Uterus (tissue), 4 donors: Measurements from ENCODE around the gene C16orf86. TPM values are rescaled to one million over a fixed set of nuclear protein-coding genes. Genes with fewer than 3 reads are reported as not detected.
A peak's percentile ranks its signal among the peaks of the same experiment; 100 is the strongest.

Source experiments
- DNase-seq, 2 donors: peaks; one replicate each; pipeline ENCODE4 v3.0.0-alpha.2; 2019 to 2020
- H3K27ac ChIP-seq, 2 donors: fragments of 200-600 bp; sonication (generic); 1 replicate in 1 of 2; 2 replicates in 1 of 2; pipeline ENCODE4 v1.5.1; 2016 to 2018
- H3K27me3 ChIP-seq, 2 donors: fragments of 200-600 bp; sonication (generic); one replicate each; pipeline ENCODE4 v1.5.1; 2018 to 2019; ENCODE audit warnings: control low read depth in 1 of 2
- H3K36me3 ChIP-seq, 2 donors: fragments of 200-600 bp; sonication (generic); one replicate each; pipeline ENCODE4 v1.5.1; 2019; ENCODE audit warnings: control low read depth in 1 of 2
- H3K4me1 ChIP-seq, 2 donors: fragments of 200-600 bp; sonication (generic); one replicate each; pipeline ENCODE4 v1.5.1; 2018 to 2019; ENCODE audit warnings: control low read depth in 1 of 2
- H3K4me3 ChIP-seq, 2 donors: fragments of 200-600 bp; sonication (generic); 1 replicate in 1 of 2; 2 replicates in 1 of 2; pipeline ENCODE4 v1.5.1; 2018 to 2019; ENCODE audit warnings: mild to moderate bottlenecking in 1 of 2
- H3K9me3 ChIP-seq, 2 donors: fragments of 200-600 bp; sonication (generic); one replicate each; pipeline ENCODE4 v1.5.1; 2019; ENCODE audit warnings: control low read depth in 1 of 2
- CTCF ChIP-seq, 4 experiments: fragments of 200-600 bp in 2 of 4; fragments of 450-650 bp in 2 of 4; sonication (generic) in 2 of 4; IDR thresholded peaks; one replicate each; pipeline ENCODE4 v1.5.1; 2016 to 2019; ENCODE audit warnings: antibody characterized with exemption in 4 of 4, mild to moderate bottlenecking in 2 of 4, moderate library complexity in 1 of 4
- POLR2A ChIP-seq, 2 donors: fragments of 450-650 bp; IDR thresholded peaks; one replicate each; pipeline ENCODE4 v1.6.1; 2016; ENCODE audit warnings: antibody characterized with exemption in 2 of 2, mild to moderate bottlenecking in 1 of 2, moderate library complexity in 1 of 2
- intact Hi-C: fragments of 100-400 bp; cut with DNase I; formaldehyde crosslinking; loops from one replicate; pipeline ENCODE4 v1.15.1; 2023; ENCODE audit warnings: low total_unique reads
- total RNA-seq, 4 donors: library from RNA; depleted of rRNA in 3 of 4; stranded (reverse); fragments of >200 nt in 3 of 4; gene quantifications; one replicate each; pipeline versions ENCODE4 v1.1.0 to v1.2.4, GENCODE V29; 2014 to 2023
- donor health status: DM: yes; HTN: yes; CAD: no.

The C16orf86 gene
- total RNA-seq, 4 donors from 2014 or later = 5.3 to 8.6 (median 6.9) TPM; not detected in 1

GRCh38 chr16:67661101-67661761, 5.4 kb upstream of the C16orf86 start:
- H3K36me3 ChIP-seq = no peaks in the 10 kb centered on the region
- no peak for DNase-seq

GRCh38 chr16:67661886-67662652, 4.5 kb upstream of the C16orf86 start:
- intact Hi-C loops = no loop called here
- no peaks in the 10 kb centered on the region for H3K9me3 ChIP-seq
- no peak for DNase-seq
- H3K27ac ChIP-seq = no peak overlapping the region
- no peak overlapping the region for H3K4me3 ChIP-seq
- H3K36me3 ChIP-seq = no peaks in the 10 kb centered on the region
- TF ChIP-seq CTCF (IDR thresholded peaks at IDR 0.05) = no peak
- TF ChIP-seq POLR2A (IDR thresholded peaks at IDR 0.05) = no peak
- H3K4me1 ChIP-seq = peaks cover 4 to 18% of the 10 kb centered on the region in 2 donors
- H3K27me3 ChIP-seq = no peaks in the 10 kb centered on the region

More at GRCh38 chr16:67661101-67661761, 5.4 kb upstream of the C16orf86 start:
- H3K27ac ChIP-seq = peak overlapping the region; percentile 94
- no peaks in the 10 kb centered on the region for H3K27me3 ChIP-seq
- H3K4me1 ChIP-seq = peaks cover 4 to 18% of the 10 kb centered on the region in 2 donors
- H3K4me3 ChIP-seq = peak overlapping the region; percentile 64 to 94
- TF ChIP-seq CTCF (IDR thresholded peaks at IDR 0.05) = no peak
- TF ChIP-seq POLR2A (IDR thresholded peaks at IDR 0.05) = no peak
- intact Hi-C loops = no loop called here
- H3K9me3 ChIP-seq = no peaks in the 10 kb centered on the region

- H3K27ac ChIP-seq = no peak overlapping the region
- peaks cover 4 to 18% of the 10 kb centered on the region in 2 donors for H3K4me1 ChIP-seq
- H3K9me3 ChIP-seq = no peaks in the 10 kb centered on the region
- intact Hi-C loops = no loop called here
- H3K27me3 ChIP-seq = no peaks in the 10 kb centered on the region
- TF ChIP-seq CTCF (IDR thresholded peaks at IDR 0.05) (no peak), POLR2A (IDR thresholded peaks at IDR 0.05) (no peak)
- DNase-seq = no peak
- H3K36me3 ChIP-seq = no peaks in the 10 kb centered on the region
- no peak overlapping the region for H3K4me3 ChIP-seq
Measured at GRCh38 chr16:67662653-67663010, 4.0 kb upstream of the C16orf86 start.

GRCh38 chr16:67663151-67663876, 3.3 kb upstream of the C16orf86 start:
- TF ChIP-seq POLR2A (IDR thresholded peaks at IDR 0.05) (no peak), CTCF (IDR thresholded peaks at IDR 0.05) (no peak)
- H3K4me3 ChIP-seq = no peak overlapping the region
- H3K4me1 ChIP-seq = peaks cover 4 to 18% of the 10 kb centered on the region in 2 donors
- no peaks in the 10 kb centered on the region for H3K36me3 ChIP-seq
- no peaks in the 10 kb centered on the region for H3K9me3 ChIP-seq
- DNase-seq = no peak
- H3K27me3 ChIP-seq = no peaks in the 10 kb centered on the region
- intact Hi-C loops = no loop called here
- H3K27ac ChIP-seq = no peak overlapping the region

- intact Hi-C loops = no loop called here
- H3K9me3 ChIP-seq = no peaks in the 10 kb centered on the region
- H3K36me3 ChIP-seq = no peaks in the 10 kb centered on the region
- no peak overlapping the region for H3K27ac ChIP-seq
- H3K4me1 ChIP-seq = peaks cover 4 to 15% of the 10 kb centered on the region in 2 donors
- TF ChIP-seq CTCF (IDR thresholded peaks at IDR 0.05) (no peak), POLR2A (IDR thresholded peaks at IDR 0.05) (no peak)
- H3K27me3 ChIP-seq = no peaks in the 10 kb centered on the region
- no peak for DNase-seq
- H3K4me3 ChIP-seq = no peak overlapping the region
Measured at GRCh38 chr16:67663877-67664222, 2.8 kb upstream of the C16orf86 start.
